ENCODE results near the gene CILP2. TPM values are rescaled to one million over a fixed set of nuclear protein-coding genes. Genes with fewer than 3 reads are reported as not detected.

The CILP2 gene
- total RNA-seq, 1 donor from 2014 or later, result 40.9 TPM

DNA sequence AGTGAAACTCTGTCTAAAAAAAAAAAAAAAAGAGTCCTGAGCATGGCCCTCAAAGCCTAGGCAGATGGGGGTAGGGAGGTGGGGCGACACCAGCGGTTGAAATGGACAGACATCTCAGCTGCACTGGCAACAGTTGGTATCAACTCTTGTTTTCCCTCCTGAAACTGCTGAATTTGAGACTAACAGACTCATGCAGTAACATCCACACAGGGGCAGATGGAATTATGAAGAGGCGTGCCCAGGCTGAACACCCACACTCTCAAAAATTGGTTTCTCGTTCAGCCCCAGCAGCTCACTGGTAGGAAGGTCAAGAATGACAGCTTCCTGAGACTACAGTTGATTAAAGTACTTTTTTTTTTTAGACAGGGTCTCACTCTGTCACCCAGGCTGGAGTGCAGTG, 56.3 kb downstream of the CILP2 start:
- peaks cover 12% of the 10 kb centered on the region for H3K36me3 Mint-ChIP-seq (ENCODE audit: unreplicated experiment)
- peaks cover 8% of the 10 kb centered on the region for H3K4me1 Mint-ChIP-seq (ENCODE audit: low read depth, unreplicated experiment)
- H3K4me3 Mint-ChIP-seq (ENCODE audit: unreplicated experiment), result no peak overlapping the region
- TF ChIP-seq, protein P1, sequence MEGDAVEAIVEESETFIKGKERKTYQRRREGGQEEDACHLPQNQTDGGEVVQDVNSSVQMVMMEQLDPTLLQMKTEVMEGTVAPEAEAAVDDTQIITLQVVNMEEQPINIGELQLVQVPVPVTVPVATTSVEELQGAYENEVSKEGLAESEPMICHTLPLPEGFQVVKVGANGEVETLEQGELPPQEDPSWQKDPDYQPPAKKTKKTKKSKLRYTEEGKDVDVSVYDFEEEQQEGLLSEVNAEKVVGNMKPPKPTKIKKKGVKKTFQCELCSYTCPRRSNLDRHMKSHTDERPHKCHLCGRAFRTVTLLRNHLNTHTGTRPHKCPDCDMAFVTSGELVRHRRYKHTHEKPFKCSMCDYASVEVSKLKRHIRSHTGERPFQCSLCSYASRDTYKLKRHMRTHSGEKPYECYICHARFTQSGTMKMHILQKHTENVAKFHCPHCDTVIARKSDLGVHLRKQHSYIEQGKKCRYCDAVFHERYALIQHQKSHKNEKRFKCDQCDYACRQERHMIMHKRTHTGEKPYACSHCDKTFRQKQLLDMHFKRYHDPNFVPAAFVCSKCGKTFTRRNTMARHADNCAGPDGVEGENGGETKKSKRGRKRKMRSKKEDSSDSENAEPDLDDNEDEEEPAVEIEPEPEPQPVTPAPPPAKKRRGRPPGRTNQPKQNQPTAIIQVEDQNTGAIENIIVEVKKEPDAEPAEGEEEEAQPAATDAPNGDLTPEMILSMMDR (IDR thresholded peaks at IDR 0.05; ENCODE audit: partially characterized antibody, unreplicated experiment), result no peak
- H3K9me3 Mint-ChIP-seq (ENCODE audit: unreplicated experiment), result peaks cover 4% of the 10 kb centered on the region
- peaks cover 11% of the 10 kb centered on the region for H3K27me3 Mint-ChIP-seq (ENCODE audit: unreplicated experiment)
- H3K27ac Mint-ChIP-seq (ENCODE audit: unreplicated experiment), result no peak overlapping the region
- DNase-seq, result no peak

DNA sequence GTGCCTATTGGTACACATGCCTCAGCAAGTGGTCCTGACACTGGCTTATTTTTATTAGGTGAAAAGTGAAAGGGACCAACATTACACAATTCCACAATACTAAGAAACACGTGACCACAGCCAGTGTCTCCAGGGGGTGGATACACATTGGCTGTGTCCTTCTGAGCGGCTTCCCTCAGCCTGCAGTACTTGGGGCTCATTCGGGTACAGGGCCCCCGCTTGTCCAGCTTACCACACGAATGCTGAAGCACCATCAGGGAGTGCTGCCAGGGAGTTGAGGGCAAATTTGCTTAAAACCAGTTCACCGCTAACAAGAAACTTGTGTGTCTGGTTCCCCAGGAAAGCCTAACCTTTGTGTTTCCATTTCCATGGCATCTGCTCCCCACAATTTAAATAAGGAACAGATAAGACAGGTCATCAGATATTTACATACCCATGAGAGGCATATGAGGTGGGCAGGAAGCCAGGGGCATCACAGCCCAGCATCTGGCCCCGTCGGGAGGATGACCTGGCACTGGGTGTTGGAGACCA, 57.2 kb downstream of the CILP2 start:
- Mint-ChIP-seq H3K36me3 (ENCODE audit: unreplicated experiment) (peaks cover 9% of the 10 kb centered on the region), H3K9me3 (ENCODE audit: unreplicated experiment) (peaks cover 4% of the 10 kb centered on the region), H3K27ac (ENCODE audit: unreplicated experiment) (no peak overlapping the region), H3K4me3 (ENCODE audit: unreplicated experiment) (no peak overlapping the region), H3K4me1 (ENCODE audit: low read depth, unreplicated experiment) (peaks cover 8% of the 10 kb centered on the region), H3K27me3 (ENCODE audit: unreplicated experiment) (peaks cover 9% of the 10 kb centered on the region)
- TF ChIP-seq, protein P1 (IDR thresholded peaks at IDR 0.05; ENCODE audit: partially characterized antibody, unreplicated experiment), result no peak
- DNase-seq, result no peak

Other genes with a start within 250 kb of the CILP2 start
- 134 TPM for gene SUGP1, start 217.8 kb upstream of the CILP2 start, total RNA-seq (ENCODE audit: unreplicated experiment)
- 107 TPM for gene MAU2, start 217.4 kb upstream of the CILP2 start, total RNA-seq (ENCODE audit: unreplicated experiment)
- 203 TPM for gene GATAD2A, start 132.6 kb upstream of the CILP2 start, total RNA-seq (ENCODE audit: unreplicated experiment)
- 1.7 TPM for gene TSSK6, start 22.7 kb upstream of the CILP2 start, total RNA-seq (ENCODE audit: unreplicated experiment)
- gene NDUFA13, start 22.0 kb upstream of the CILP2 start, total RNA-seq (ENCODE audit: unreplicated experiment), result 394 TPM
- gene YJEFN3, start 9.4 kb upstream of the CILP2 start, total RNA-seq (ENCODE audit: unreplicated experiment), result 21.6 TPM
- 56.1 TPM for gene PBX4, start 80.4 kb downstream of the CILP2 start, total RNA-seq (ENCODE audit: unreplicated experiment)
- 364 TPM for gene LPAR2, start 90.0 kb downstream of the CILP2 start, total RNA-seq (ENCODE audit: unreplicated experiment)
- gene GMIP, start 105.4 kb downstream of the CILP2 start, total RNA-seq (ENCODE audit: unreplicated experiment), result 204 TPM
- gene ATP13A1, start 125.4 kb downstream of the CILP2 start, total RNA-seq (ENCODE audit: unreplicated experiment), result 92.7 TPM
- gene ZNF101, start 130.6 kb downstream of the CILP2 start, total RNA-seq (ENCODE audit: unreplicated experiment), result 8.0 TPM
- 10.9 TPM for gene ZNF14, start 194.8 kb downstream of the CILP2 start, total RNA-seq (ENCODE audit: unreplicated experiment)